ENCODE measurements around the gene NXF1.
"Not testable (repeated sequence)": the region's sequence is repeated elsewhere in the genome, so short reads cannot be mapped to it uniquely, and the experiment has no call there.

NXF1 gene

DNA sequence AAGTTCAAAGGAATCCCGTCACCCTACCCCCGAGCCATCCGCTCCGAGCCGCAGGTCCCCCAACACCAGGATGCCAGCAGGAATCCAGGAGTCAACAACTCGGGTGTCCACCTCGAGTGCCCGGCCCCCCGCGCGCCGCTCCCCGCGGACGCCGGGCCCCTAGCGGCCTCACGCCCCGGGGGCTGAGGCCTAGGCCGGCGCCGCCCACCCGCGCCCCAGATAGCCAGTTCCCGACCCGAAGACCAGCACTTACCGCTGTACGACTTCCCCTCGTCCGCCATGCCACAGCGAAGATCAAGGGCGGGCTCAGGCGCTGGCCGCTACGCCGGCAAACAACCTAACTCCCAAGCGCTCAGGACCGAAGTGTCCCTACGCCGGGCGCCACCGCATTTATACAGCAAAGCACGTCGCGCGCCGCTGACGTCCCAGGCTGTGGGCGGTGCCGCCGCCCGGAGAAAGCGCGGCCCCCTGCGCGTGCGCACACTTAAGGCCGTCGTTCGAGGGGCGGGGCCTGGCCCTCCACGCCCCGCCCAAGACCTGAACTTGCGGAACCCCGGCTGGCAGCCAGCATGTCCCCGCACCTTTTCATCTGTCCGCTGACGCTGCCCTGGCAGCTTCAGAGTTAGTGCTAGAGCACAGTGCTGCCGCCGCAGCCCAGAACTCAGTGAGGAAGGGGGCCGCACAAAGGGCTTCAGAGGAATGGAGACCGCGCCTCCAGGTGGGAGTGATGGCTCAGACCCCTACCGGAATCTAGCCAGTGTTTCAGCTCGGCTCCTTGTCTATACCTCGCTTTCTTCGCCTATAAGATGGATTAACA is at the start of gene NXF1:
Gene NXF1 (minus strand): TSS at position 365 of the 817 bp plus-strand sequence. CDS start 84 bp downstream, at position 281.
- DNase-seq (ENCODE audit: low read depth in 2 of 2, low spot score in 1 of 2): peak; percentile 93 to 97

DNA sequence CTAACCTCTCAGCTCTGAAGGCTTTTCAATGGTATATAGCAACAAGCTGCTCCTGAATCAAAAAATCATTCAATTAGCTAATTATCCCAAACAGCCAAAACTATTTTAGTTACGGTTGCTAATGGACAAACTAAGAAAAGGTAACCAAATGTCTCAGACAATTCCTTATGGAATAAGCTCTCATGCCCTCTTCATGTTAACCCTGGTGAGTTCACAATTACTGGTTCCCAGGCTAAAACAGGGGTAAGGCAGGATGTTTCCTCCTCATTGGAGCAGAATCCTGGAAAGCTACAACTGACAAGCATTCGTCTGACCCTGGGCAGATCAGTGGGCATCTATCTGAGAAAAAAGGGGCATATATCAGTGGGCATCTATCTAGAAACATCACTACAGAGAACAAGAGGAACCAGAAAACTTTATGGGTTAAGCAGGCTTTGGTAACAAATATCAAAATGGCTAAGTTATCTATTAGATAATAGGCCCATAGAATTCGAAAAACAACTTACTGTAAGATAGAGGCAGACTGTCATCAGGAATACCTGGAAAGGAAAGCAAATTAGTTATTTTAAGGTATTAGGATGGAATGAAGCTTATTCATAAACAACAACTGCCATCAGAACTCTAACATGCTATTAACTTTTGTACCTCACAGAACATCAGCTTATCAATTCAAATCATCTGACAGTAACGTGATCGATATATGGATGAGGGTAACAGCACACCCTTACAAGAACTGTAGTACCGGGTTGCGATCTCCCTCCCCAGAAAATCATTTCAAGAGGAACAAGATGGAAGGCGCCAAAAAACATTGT is 49.0 kb upstream of the NXF1 start:
- DNase-seq (ENCODE audit: low read depth in 2 of 2, low spot score in 1 of 2): no peak

DNA sequence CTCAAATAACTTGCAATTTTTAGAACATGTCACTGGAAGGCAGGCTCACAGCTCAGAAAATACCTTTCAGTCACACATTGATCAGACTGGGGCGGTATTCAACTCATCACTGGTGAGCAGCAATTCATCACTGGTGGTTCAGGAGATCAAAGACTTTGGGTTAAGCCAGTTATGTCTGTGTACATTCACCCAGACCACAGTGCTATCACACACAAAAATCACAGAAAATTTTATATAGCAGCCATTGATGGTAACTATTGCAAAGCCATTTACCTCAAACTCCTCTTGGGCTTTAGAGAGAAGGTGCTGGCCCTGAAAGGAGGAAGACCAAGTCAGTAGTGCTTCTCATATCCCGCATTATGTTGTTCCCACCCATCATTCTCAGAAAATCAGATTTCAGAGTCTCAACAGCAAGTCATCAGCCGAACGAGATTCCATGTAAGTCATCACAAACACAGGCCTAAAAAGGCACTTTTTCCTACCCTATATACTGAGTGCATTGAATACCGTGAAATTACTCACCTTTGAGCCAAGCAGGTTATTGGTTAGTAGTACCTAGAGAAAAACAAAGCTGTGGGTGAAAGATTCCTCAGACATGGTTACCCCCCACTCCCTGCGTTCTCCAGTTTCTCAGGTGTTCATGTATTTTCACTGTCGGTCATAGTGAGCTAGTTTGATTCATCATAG is 48.2 kb upstream of the NXF1 start:
- no peak for DNase-seq (ENCODE audit: low read depth in 2 of 2, low spot score in 1 of 2)

DNA sequence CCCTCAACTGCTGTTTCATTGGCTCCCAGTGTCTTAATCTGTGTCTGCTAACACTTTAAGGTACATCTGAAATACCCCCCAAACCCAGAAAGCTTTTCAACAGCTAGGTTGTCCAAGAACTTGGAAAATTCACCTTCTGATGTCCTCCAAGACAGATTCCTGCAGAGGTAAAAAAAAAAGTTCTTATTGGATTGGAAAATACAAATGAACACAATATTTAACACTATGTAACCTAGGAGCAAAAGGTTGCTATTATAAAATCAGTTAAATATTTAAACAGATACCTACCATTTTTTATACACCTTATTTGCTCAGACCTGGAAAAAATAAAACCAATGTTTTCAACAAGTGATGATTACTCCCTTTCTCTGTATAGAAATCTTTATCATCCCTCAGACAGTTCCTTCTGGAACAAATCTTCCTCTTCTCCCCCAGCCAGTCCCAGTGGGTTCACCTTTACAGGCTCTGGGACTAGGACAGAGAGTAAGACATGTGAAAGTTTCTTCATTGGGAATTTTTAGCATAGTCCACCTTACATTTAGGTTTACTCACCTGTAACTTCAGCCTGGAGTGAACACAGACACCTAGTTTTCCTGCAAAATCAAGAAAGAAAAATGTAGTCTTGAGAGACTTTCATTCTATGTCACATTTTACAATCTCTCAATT is 47.4 kb upstream of the NXF1 start:
- DNase-seq (ENCODE audit: low read depth in 2 of 2, low spot score in 1 of 2): no peak

DNA sequence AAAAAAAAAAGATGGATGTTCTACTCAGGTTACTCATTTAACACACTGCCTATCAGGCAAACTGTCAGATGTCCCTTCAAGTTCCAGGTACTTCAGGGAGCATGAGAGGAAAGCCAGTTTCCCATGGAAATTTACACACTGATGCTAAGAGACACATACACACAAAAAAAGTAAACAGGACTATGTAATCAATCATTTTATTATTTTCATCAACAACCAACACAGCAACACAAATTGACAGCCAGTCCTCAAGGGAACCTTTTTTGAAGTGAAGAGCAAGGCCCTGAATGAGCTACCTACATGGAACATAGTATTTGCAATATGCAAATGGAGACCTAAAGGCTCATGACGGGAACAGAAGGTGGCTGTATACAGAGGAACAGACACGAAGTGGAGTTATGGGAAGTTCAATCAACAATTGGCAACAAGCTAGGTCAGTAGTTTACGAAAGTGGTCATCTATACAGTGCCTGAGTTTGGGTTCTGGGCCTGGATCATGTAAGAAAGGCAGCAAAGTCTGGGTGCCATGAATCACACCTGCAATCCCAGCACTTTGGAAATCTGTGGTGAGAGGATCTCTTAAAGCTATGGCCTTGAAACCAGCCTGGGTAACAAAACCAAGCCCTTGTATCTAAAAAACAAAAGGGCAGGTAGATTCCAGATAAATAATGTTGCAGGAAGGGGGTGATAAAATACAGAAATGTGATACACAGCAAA is 46.7 kb upstream of the NXF1 start:
- DNase-seq (ENCODE audit: low read depth in 2 of 2, low spot score in 1 of 2): no peak

DNA sequence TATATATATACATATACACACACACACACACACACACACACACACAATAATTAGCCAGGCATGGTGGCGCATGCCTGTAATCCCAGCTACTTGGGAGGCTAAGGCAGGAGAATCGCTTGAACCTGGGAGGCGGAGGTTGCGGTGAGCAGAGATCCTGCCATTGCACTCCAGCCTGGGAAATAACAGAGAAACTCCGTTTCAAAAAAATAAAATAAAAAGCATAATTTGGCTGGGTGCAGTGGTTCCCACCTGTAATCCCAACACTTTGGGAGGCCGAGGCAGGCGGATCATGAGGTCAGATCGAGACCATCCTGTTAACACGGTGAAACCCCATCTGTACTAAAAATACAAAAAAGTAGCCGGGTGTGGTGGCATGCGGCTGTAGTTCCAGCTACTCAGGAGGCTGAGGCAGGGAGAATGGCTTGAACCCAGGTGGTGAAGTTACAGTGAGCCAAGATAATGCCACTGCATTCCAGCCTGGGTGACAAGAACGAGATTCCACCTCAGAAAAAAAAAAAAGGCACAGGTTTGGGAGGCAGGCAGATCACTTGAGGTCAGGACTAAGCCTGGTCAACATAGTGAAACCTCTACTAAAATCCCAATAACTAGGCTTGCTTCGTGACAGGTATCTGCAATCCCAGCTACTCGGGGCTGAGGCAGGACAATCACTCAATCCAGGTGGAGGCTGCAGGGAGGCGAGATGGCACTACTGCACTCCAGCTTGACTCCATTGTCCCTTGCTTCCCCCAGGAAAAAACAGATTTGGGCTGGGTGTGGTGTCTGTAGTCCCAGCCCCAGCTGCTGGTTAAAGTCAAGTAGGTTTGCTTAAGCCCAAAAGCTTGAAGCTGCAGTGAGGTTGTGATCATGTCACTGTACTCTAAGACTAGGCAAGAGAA is 45.9 kb upstream of the NXF1 start:
- no peak for DNase-seq (ENCODE audit: low read depth in 2 of 2, low spot score in 1 of 2)

DNA sequence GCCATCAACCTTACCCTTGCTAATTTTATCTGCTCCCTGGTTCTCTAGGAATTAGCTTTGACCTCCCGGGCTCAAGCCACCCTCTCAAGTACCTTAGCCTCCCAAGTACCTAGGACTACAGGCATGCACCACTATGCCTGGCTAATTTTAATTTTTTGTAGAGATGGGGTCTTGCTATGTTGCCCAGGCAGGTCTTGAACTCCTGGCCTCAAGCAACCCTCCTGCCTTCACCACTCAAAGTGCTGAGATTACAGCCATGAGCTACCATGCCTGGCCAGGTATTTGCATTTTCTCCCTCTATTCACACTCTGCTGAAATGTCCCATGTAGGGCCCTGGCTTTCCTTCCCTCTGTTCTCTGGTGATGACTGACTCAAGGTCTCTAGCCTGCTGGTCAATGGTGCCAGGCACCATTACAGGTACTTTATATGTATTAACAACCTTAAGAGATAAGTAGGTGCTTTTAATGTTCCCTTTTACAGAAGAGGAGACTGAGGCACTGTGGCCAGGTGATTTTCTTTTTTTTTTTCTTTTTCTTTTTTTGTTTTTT is 42.6 kb upstream of the NXF1 start:
- DNase-seq (ENCODE audit: low read depth in 2 of 2, low spot score in 1 of 2): no peak

DNA sequence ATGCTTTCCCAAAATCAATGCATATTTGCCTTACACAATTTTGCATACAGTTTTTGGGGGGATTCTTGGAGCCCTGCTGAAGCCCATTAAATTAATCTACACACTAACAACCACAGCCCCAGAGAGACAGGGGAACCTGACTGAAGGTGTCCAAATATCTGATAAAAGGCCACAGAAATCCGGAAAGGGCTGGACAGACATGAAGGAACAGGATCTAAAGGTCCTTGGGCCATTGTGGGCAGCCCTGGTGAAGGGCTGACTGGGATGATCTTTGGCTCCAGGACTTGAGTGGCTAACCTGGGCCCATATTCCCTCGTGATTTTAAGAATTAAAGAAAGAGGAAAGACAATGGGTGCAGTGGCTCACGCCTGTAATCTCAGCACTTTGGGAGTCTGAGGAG is 40.9 kb upstream of the NXF1 start:
- no peak for DNase-seq (ENCODE audit: low read depth in 2 of 2, low spot score in 1 of 2)

DNA sequence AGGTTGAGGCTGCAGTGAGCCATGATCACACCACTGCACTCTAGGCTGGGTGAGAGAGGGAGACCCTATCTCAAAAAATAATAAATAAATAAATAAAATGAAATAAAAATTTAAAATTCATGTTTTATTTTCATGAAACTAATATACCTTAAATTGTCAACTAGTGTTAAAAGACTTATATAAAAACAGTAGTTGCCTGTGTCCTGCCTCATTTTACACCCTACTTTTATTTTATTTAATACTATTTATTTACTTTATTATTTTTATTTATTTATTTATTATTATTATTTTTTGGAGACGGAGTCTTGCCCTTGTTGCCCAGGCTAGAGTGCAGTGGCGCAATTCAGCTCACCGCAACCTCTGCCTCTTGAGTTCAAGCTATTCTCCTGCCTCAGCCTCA is 38.9 kb upstream of the NXF1 start:
- no peak for DNase-seq (ENCODE audit: low read depth in 2 of 2, low spot score in 1 of 2)

DNA sequence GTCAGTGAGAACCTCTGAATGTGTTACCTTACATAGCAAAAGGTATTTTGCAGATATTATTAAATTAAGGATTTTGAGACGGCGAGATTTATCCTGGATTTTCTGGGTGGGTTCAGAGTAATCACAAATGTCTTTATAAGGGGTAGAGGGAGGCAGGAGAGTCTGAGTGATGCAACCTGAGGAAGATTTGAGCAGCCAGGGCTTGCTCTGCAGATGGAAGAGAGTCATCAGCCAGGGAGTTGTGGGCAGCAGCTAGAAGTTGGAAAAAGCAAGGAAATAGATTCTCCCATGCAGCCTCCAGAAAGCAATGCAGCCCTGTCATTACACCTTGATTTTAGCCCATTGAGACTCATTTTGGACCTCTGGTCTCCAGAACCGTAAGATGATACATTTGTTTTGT is 38.2 kb upstream of the NXF1 start:
- DNase-seq (ENCODE audit: low read depth in 2 of 2, low spot score in 1 of 2): no peak

DNA sequence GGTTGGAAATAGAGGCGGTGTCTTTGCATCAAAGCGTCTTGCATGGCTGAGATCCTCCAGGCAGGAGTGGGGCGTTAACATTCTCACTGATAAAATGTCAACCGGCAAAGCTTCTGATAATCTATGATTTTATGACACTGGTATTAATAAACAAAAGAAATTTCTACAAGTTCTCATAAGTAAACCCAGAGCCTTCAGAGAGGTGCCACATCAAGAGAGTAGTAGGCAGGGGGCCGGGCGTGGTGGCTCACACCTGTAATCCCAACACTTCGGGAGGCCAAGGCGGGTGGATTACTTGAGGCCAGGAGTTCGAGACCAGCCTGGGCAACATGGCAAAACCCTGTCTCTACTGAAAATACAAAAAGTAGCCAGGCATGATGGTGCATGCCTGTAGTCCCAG is 37.7 kb upstream of the NXF1 start:
- not testable (repeated sequence) for DNase-seq (ENCODE audit: low read depth in 2 of 2, low spot score in 1 of 2)

DNA sequence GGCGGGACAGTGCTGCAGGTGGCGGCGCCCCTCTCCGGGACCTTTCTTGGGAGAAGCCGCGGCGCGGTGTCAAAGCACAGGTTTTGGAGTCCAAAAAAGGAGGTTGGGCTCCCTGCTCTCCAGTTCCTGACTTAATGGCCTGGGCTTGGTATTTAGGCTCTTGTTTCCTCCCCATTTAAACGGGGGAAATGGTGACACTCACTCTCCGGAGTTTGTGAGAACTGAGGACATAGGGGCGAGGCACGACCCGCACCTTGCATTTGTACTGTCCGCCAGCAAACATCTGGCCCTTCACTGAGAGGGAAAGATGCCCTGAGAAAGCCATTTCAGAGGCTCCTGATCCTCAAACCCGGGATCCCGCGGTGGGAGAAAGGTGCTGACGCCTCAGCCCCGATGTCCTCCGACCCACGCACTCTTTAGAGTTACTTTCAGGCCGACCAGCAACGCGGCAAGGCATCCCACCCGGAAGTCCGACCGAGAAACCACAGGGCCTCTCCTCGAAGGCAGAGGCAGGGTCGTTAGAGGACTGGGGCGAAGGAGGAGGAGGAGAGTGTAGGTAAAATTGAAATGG is 37.0 kb upstream of the NXF1 start:
- DNase-seq (ENCODE audit: low read depth in 2 of 2, low spot score in 1 of 2): no peak

DNA sequence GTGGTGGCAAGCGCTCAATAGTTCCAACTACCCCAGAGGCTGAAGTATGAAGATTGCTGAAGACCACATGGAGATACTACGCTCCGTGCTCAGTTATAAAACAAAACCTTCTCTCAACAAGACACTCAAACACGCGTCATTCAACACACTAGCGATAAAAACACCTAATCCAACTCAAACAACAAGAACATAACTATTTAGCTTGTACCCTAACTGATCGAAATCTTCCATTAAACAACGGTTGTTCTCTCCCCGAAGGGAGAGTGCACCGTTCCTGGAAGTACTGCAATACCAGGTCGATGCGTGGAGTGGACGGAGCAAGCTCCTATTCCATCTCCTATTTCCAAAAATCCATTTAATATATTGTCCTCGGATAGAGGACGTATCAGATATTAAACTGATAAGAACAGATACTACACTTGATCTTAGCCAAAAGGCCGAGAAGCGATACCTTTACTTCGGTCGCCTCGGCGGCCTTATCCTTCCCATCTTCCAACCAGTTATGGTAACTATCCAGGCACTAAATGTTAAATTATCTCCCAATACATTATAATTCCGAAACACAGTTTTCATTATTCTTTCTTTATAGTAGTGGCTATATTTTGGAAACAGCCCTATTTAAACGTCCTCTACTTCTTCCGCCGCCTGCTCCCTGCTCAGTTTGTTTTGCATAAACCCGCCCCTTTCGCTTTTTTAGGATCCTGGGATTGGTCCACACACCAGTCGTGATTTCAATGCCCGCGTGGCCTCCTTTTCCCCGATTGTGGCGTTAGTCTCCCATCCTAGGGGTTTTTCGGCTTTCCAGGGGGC is 36.3 kb upstream of the NXF1 start:
- DNase-seq (ENCODE audit: low read depth in 2 of 2, low spot score in 1 of 2): peak; percentile 55 to 64

DNA sequence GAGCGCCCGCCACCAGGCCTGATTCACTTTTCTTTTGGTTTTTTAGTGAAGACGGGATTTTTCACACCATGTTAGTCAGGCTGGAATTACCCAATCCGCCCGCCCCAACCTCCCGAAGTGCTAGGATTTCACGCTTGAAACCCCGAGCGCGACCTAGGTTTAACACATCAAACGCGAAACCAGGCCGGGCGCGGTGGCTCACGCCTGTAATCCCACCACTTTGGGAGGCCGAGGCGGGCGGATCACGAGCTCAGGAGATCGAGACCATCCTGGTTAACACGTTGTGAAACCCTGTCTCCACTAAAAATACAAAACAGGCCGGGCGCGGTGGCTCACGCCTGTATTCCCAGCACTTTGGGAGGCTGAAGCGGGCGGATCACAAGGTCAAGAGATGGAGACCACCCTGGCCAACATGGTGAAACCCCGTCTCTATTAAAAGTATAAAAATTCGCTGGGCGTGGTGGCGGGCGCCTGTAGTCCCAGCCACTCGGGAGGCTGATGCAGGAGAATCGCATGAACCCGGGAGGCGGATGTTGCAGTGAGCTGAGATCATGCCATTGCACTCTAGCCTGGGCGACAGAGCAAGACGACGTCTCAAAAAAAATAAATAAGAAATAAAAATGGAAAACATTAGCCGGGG is 35.6 kb upstream of the NXF1 start:
- DNase-seq (ENCODE audit: low read depth in 2 of 2, low spot score in 1 of 2): peak; percentile 51 to 53

DNA sequence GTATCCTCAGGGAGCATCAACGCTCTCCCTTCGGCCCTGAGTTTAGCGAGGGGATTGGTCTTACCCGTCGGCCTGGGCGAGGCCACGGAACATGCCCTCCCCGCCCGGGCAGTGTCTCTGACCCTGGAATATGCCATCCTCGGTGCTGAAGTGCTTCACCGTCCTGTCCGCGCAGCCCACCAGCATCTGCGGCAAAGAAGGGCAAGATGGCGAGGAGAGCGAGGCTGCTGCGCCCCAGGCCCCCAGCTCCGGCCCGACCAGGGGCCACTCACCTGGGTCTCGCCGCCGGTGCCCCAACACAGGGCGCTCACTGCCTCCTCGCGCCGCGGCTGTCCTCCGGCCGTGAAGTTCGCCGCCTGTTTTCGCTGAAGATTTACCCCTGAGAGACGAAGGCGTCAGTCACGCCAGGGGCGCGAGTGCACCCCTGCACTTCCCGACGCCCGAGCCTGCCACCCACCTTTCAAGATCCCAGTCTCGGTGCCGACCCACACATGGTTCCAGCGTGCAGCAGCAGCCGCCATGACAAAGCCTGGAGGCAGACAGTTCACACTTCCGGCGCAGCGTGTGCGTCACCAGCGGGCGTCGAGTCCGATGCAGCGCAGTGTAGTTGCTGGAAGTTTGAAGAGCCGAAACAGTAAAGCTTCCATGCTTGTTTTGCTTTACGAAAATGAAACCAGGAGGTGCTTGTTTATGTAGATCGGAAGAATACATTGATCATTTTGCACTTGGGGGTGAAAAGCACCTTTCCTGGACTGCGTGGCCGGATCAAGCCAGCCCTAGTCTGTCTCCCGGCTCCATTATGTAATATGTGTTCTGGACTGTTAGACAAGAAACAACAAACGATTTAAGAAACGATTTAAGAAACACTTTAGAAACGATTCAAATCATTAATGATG is 34.1 kb upstream of the NXF1 start, which contains the start of gene WDR74:
Gene WDR74 (minus strand): TSS at position 541 of the 896 bp plus-strand sequence. CDS start 20 bp downstream, at position 521.
- peak; percentile 79 to 82 for DNase-seq (ENCODE audit: low read depth in 2 of 2, low spot score in 1 of 2)

DNA sequence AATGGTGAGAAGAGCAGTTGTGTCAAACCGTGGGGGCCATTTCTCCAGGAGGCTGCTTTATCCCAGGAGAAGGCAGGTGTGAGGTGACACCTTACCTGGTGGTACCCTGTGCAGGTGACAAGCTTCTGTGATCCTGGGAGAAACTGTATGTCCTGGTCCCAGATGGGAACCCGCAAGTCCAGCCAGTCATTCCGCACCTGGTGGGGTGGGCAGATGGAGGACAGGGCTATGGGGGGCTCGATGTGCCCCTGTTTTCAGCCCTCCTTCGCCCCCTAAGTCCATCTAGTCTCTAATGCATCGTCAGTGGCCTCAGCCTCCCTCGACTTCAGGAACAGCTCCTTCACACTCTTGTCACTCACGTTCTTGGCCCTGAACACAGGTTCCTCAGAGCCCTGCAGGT is 30.1 kb upstream of the NXF1 start:
- no peak for DNase-seq (ENCODE audit: low read depth in 2 of 2, low spot score in 1 of 2)
